ENCODE data around the gene TTI1. TPM values are rescaled to one million over a fixed set of nuclear protein-coding genes. Genes with fewer than 3 reads are reported as not detected.

The TTI1 gene
- total and polyA plus RNA-seq, 2 donors (not counting 1 experiment from before 2014, with no cell fraction given) = 13.9 to 33.9 TPM

DNA sequence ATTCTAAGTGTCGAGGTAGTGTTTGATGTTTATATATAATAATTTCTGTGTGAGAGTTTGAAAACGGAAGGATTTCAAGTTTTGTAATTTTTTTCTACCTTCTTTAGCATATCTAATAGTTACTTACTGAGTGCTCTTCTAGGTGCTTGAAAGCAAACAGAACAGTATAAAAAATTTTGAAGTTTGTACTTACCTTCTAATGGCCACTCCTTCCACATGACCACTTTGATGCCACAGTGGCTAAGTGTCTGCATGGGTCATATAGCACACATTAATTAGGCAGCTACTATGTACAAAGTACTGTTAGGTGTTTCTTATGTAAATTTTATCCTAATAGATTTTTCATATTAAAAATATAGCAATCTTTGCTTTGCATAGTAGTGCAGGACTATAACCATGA is 21.4 kb upstream of the TTI1 start:
- Histone ChIP-seq H3K4me3 (ENCODE audit: control extremely low read depth in 1 of 5, extremely low read depth in 1 of 5, insufficient read depth in 1 of 5, low read depth in 2 of 5, low read length in 4 of 5) (no peak overlapping the region), H3K4me1 (ENCODE audit: control insufficient read depth in 2 of 2, insufficient read depth in 2 of 2, low read length in 2 of 2) (peaks cover 0 to 3% of the 10 kb centered on the region in 2 donors), H3K79me2 (ENCODE audit: control insufficient read depth, insufficient read depth, low read length) (peaks cover 43% of the 10 kb centered on the region), H3K27me3 (replicated peaks in 1 of 4; ENCODE audit: control extremely low read depth in 1 of 4, control insufficient read depth in 3 of 4, insufficient read depth in 4 of 4, low read length in 3 of 4) (no peaks in the 10 kb centered on the region), H3K27ac (ENCODE audit: low read length in 2 of 2) (no peak overlapping the region), H2AFZ (ENCODE audit: insufficient read depth, low read depth, low read length, poor library complexity, severe bottlenecking) (no peak overlapping the region), H3K36me3 (replicated peaks in 1 of 2; ENCODE audit: control extremely low read depth in 1 of 2, control insufficient read depth in 1 of 2, extremely low read depth in 1 of 2, insufficient read depth in 2 of 2, low read length in 1 of 2) (peaks cover 0 to 58% of the 10 kb centered on the region in 2 experiments), H4K20me1 (ENCODE audit: control insufficient read depth, insufficient read depth, low read length, poor library complexity, severe bottlenecking) (peaks cover 33% of the 10 kb centered on the region), H3K9me3 (ENCODE audit: control extremely low read depth in 1 of 3, control insufficient read depth in 2 of 3, insufficient read depth in 1 of 3, low read length in 2 of 3) (no peaks in the 10 kb centered on the region), H3K4me2 (replicated peaks; ENCODE audit: low read depth, low read length, poor library complexity, severe bottlenecking) (no peak overlapping the region), H3K9ac (ENCODE audit: low read length) (no peak overlapping the region)
- DNase-seq (no peak), ATAC-seq (ENCODE audit: low read depth) (no peak)
- WGBS (ENCODE audit: insufficient coverage) = no CpG with 5 or more reads among the region's 2 CpGs
- peaks cover 12% of the 10 kb centered on the region for H3K4me1 Mint-ChIP-seq
- ChIA-PET POLR2A (no interaction called here), CTCF (interaction anchor here (0.7 to 19.6 kb wide), 4 partner anchors 10 to 165 kb away, joined by 3 to 494 read pairs (median 3); no protein-coding TSS in a partner anchor)
- no peaks in the 10 kb centered on the region for H3K9me3 Mint-ChIP-seq (ENCODE audit: insufficient read depth)
- H3K27ac Mint-ChIP-seq = no peak overlapping the region
- intact Hi-C loops (cut with micrococcal nuclease) = no loop called here
- no peaks in the 10 kb centered on the region for H3K27me3 Mint-ChIP-seq
- H3K4me3 Mint-ChIP-seq = no peak overlapping the region
- TF ChIP-seq, protein P1, sequence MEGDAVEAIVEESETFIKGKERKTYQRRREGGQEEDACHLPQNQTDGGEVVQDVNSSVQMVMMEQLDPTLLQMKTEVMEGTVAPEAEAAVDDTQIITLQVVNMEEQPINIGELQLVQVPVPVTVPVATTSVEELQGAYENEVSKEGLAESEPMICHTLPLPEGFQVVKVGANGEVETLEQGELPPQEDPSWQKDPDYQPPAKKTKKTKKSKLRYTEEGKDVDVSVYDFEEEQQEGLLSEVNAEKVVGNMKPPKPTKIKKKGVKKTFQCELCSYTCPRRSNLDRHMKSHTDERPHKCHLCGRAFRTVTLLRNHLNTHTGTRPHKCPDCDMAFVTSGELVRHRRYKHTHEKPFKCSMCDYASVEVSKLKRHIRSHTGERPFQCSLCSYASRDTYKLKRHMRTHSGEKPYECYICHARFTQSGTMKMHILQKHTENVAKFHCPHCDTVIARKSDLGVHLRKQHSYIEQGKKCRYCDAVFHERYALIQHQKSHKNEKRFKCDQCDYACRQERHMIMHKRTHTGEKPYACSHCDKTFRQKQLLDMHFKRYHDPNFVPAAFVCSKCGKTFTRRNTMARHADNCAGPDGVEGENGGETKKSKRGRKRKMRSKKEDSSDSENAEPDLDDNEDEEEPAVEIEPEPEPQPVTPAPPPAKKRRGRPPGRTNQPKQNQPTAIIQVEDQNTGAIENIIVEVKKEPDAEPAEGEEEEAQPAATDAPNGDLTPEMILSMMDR (IDR thresholded peaks at IDR 0.05) = no peak
- TF ChIP-seq EZH2 (IDR thresholded peaks at IDR 0.05; ENCODE audit: borderline replicate concordance, insufficient read depth, low read depth, low read length, poor library complexity, severe bottlenecking) = no peak

DNA sequence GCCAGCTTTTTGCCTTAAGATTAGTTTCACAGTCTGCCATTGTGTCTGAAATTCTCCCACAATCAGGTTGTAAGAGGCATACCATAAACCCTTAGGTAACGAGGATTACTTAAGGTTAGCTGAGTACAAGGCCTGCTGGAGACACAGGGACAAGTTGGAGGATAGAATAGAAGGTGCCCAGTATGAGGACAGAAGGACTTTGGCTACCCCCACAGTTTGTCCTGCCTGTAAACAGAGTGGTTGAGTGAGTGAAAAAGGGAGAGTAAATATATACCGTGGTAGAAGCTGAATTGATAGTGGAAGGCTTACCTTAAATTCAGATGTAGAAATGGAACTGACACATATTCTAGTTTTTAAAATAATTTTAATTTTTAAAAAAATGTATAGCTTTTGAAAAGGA is 19.6 kb upstream of the TTI1 start:
- Histone ChIP-seq H3K9me3 (ENCODE audit: control extremely low read depth in 1 of 3, control insufficient read depth in 2 of 3, insufficient read depth in 1 of 3, low read length in 2 of 3) (no peaks in the 10 kb centered on the region), H3K9ac (ENCODE audit: low read length) (no peak overlapping the region), H3K4me1 (ENCODE audit: control insufficient read depth in 2 of 2, insufficient read depth in 2 of 2, low read length in 2 of 2) (peaks cover 0 to 3% of the 10 kb centered on the region in 2 donors), H3K79me2 (ENCODE audit: control insufficient read depth, insufficient read depth, low read length) (peaks cover 47% of the 10 kb centered on the region), H4K20me1 (ENCODE audit: control insufficient read depth, insufficient read depth, low read length, poor library complexity, severe bottlenecking) (peaks cover 28% of the 10 kb centered on the region), H2AFZ (ENCODE audit: insufficient read depth, low read depth, low read length, poor library complexity, severe bottlenecking) (no peak overlapping the region), H3K36me3 (replicated peaks in 1 of 2; ENCODE audit: control extremely low read depth in 1 of 2, control insufficient read depth in 1 of 2, extremely low read depth in 1 of 2, insufficient read depth in 2 of 2, low read length in 1 of 2) (peaks cover 4 to 52% of the 10 kb centered on the region in 2 experiments), H3K27ac (ENCODE audit: low read length in 2 of 2) (no peak overlapping the region), H3K27me3 (replicated peaks in 1 of 4; ENCODE audit: control extremely low read depth in 1 of 4, control insufficient read depth in 3 of 4, insufficient read depth in 4 of 4, low read length in 3 of 4) (no peaks in the 10 kb centered on the region), H3K4me2 (replicated peaks; ENCODE audit: low read depth, low read length, poor library complexity, severe bottlenecking) (no peak overlapping the region), H3K4me3 (ENCODE audit: control extremely low read depth in 1 of 5, extremely low read depth in 1 of 5, insufficient read depth in 1 of 5, low read depth in 2 of 5, low read length in 4 of 5) (no peak overlapping the region)
- Mint-ChIP-seq H3K4me3 (no peak overlapping the region), H3K9me3 (ENCODE audit: insufficient read depth) (no peaks in the 10 kb centered on the region), H3K27ac (no peak overlapping the region), H3K4me1 (peaks cover 12% of the 10 kb centered on the region), H3K27me3 (no peaks in the 10 kb centered on the region)
- ATAC-seq (ENCODE audit: low read depth) = no peak
- ChIA-PET CTCF (interaction anchor here (1.2 to 19.6 kb wide), 8 partner anchors 9 to 167 kb away, joined by 3 to 494 read pairs (median 4); no protein-coding TSS in a partner anchor), POLR2A (no interaction called here)
- DNase-seq = no peak
- TF ChIP-seq, protein P1 (IDR thresholded peaks at IDR 0.05) = no peak
- TF ChIP-seq EZH2 (IDR thresholded peaks at IDR 0.05; ENCODE audit: borderline replicate concordance, insufficient read depth, low read depth, low read length, poor library complexity, severe bottlenecking) = no peak
- 100% methylated on average over 1 of the region's 2 CpGs for WGBS (ENCODE audit: insufficient coverage)
- intact Hi-C loops (cut with micrococcal nuclease) = no loop called here

Measured in B cell (primary cell).